Hepatic stellate cell (primary cell): ENCODE results near the gene MX1.

Experiments
- DNase-seq: peaks from one replicate; pipeline ENCODE4 v3.0.0; 2011; ENCODE audit warnings: low spot score

MX1 gene, protein sequence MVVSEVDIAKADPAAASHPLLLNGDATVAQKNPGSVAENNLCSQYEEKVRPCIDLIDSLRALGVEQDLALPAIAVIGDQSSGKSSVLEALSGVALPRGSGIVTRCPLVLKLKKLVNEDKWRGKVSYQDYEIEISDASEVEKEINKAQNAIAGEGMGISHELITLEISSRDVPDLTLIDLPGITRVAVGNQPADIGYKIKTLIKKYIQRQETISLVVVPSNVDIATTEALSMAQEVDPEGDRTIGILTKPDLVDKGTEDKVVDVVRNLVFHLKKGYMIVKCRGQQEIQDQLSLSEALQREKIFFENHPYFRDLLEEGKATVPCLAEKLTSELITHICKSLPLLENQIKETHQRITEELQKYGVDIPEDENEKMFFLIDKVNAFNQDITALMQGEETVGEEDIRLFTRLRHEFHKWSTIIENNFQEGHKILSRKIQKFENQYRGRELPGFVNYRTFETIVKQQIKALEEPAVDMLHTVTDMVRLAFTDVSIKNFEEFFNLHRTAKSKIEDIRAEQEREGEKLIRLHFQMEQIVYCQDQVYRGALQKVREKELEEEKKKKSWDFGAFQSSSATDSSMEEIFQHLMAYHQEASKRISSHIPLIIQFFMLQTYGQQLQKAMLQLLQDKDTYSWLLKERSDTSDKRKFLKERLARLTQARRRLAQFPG

DNA sequence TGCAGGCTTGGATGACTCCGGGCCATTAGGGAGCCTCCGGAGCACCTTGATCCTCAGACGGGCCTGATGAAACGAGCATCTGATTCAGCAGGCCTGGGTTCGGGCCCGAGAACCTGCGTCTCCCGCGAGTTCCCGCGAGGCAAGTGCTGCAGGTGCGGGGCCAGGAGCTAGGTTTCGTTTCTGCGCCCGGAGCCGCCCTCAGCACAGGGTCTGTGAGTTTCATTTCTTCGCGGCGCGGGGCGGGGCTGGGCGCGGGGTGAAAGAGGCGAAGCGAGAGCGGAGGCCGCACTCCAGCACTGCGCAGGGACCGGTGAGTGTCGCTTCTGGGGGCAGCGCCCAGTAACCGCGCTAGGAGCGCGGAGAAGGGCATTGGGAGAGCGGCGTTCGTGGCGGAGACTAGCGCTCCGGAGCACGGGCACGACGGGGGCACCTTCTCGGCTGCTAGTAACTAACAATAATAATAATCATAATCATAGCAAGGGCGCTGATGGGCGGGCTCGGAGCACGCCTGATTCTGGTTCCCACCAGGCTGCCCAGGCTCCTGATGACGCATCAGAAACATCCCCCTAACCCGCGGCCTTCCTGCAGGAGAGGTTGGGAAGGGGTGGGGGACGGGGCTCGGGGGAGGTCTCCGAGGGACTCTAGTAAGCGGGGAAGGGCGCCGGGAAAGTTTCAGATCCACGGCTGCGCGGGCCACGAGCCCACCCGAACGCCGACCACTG lies at the start of gene MX1:
Gene MX1 (plus strand): TSS at position 286 of the 722 bp plus-strand sequence. CDS start 5,832 bp downstream, outside the sequence.
- peak; percentile 68 for DNase-seq

DNA sequence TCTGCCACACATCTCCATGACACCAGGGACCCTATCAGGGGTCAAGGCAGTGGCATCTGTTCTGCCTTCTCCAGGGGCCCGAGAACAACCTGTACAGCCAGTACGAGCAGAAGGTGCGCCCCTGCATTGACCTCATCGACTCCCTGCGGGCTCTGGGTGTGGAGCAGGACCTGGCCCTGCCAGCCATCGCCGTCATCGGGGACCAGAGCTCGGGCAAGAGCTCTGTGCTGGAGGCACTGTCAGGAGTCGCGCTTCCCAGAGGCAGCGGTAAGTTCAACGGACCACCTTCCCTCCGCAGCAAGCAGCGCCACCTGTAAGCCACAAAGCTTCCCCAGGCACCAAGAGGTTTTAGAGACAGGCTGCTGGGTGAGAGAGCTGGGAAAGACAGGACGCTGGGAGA lies 48.3 kb upstream of the MX1 start:
- no peak for DNase-seq

DNA sequence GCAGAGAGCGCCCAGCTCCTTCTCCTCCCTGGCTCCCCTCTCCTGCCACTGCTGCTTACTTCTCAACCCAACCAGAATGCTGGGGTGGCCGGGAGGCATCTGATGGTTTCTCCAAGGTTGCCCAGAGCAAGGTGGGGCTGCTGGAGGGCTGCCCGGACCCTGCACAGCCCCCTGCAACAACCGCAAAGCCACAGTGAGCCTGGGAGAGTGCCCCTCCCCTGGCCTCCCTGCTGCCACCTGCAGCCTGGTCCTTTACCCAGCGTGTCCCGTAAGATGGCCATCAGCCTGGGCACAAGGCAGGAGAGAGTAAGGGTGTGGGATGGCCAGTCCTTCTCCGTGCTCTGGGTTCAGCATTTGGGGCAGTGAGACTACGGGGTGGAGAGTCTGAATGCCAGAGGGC lies 47.2 kb upstream of the MX1 start:
- no peak for DNase-seq

DNA sequence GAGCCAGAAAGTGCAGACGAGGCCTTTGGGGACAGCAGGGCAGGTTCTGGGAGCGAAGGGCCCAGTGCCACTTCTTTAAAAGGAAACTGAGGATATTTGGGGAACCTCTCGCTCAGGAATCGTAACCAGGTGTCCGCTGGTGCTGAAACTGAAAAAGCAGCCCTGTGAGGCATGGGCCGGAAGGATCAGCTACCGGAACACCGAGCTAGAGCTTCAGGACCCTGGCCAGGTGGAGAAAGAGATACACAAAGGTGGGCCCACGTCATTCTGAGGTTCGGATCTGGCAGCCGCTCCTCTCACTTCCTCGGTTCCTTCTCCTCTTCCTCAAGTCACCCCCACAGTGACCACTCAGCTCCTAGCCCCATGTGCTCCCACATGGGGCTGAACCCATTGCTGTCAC lies 46.1 kb upstream of the MX1 start:
- no peak for DNase-seq

DNA sequence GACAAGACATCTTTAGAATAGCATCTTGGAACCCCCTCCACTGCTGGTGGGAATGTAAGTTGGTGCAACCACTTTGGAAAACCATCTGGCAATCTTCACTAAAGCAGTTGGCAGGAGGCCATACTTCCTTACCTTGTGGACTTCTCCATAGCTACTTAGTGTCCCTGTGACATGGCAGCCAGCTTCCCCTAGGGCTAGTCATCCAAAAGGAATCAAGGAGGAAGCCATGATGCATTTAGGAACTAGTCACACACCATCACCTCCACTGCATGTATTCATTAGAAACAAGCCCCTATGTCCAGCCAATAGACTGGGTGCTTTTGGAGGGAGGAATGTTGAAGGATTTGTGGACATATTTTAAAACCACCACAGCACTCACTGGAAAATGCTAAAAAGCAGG lies 44.3 kb upstream of the MX1 start:
- no peak for DNase-seq

DNA sequence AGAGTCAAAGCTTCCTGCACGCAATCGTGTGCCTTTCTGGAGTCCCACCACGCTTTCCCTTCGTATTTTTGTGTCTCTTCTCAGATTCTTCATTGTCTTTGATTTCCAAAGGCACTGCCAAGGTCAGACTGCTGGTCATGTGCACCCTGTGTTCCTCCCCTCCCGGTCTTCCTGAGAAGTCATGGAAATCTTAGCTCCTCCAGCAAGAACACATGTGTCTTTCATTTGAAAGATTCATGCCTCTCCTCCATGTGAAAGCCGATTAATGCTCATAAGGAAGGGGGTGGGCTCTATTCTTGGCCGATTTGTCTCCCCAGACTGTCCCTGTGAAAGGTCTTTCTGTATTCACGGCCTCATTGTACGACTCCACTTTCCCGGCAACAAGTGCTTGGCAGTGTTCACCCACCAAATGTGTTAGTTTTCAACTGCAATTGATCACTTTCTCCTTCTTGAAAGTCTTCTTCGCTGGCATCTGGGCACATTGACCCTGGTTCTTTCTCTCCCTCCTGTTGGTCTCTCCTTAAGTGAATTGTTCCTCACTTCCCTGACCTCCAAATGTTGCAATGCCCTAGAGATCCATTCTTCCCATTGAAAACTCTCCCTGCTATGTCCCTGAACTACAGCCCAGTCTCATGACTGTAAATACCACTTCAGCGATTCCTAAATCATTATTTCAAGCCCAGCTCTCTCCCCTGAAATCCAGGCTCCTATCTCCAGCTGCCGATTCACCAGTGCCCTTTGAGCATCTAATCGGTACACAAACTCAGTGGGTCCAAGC lies 38.8 kb upstream of the MX1 start:
- no peak for DNase-seq

DNA sequence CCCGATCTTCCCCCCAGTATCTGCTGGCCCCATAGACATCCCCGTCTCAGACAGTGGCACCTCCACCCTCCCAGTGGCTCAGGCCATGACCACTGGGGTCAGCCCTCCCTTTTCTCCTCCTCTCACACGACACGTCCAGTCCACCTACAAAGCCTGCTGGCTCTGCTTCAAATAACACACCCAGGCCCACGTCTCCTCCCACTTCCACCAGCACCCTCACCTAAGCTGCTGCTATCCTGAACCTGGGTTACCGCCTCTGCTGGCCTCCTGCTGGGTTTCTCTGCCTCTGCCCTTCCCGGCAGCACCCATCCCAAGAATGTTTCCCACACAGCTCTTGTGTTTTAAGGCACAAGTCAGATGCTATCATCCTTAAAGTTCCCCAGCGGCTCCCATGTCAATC lies 38.2 kb upstream of the MX1 start:
- DNase-seq, result no peak

DNA sequence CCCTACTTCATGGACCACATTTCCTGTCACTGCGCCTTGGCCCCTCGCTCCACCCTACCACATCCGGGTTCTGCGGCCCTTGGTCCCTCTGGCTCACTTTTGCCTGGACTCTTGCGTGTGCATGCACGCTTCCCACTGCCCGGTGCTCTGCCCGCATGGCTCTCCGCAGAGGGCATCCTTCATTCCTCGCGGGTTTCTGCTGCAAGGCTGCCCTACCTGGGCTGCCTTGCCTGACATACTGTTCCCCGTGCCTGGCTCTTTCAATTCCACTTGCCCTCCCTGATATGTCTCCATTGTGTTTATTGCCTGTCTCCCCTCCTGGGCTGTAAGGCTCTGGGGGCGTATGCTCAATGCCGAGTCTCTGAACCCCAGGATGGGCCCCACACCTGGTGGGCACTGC lies 37.8 kb upstream of the MX1 start:
- no peak for DNase-seq

DNA sequence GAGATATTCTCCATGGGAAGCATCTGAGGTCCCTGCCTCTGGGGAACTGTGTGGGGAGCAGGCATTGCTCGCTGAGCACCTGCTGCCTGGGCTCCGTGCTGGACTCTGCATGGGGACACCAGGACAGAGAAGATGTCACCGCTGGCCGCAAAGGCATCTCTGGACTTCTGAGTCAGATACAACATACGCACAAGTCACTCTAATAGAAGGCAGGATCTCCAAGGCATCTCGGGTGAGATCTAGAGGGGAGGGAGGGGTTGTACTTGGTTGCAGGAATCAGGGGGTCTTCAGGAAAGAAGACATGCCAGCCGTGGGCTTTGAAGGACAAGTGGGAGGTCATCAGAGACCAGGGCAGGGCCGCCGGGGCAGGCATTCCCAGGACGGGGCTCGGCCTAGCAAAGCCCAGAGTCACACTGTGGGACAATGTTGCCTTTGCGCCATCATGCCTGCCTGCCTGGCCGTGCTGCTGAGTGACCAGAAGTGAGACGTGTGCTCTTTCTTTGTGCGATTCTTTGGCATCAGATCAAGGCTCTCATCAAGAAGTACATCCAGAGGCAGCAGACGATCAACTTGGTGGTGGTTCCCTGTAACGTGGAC lies 35.9 kb upstream of the MX1 start:
- DNase-seq, result no peak

DNA sequence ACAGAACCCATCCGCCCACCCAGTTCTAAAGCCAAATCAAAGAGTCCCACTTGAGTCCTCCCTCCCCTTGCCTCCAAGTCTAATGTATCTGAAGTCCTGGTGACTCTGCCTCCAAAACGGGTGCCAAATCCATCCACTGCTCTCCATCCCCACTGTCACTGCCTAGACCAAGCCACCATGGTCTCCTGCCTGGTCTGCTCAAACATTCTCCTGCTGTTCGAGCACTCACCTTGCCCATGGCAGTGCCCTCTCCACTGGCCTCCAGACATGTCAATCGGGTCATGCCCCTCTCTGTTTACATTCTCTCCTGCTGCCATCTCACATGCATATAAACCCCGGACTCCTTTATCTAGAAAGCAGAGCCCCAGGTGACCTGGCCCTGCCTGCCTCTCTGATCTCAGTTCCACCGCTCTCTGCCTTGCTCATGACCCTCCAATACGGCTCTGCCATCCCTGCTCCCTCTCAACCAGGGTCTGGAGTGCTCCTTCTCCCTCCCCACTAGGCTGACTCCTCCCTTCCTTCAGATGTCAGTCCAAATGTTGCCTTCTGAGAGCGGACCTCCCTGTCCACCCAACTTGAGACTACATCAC lies 32.1 kb upstream of the MX1 start:
- no peak for DNase-seq

DNA sequence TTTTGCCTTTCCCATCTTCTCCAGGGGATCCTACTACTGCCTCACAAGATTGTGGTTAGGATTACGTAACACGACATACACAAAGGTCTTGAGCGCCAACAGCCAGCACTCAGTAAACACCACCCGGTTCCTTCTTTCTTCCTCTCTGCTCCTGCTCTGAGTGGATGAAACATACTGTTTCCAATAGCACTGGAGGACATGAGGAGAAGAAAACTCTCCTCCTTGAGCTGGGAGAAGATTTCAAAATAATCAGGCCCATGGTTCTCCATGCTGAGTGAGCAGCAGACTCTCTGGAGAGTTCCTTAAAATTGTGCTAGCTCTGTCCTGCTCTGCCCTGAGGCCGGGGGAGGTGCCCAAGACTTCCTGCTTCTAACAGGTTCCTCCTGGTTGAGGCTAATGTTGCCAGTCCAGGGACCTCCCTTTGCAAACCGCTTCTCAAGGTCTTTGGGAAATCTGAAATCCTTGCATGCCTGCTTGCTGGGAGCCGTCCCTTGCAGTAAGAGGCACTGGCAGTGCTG lies 29.4 kb upstream of the MX1 start:
- DNase-seq, result no peak

DNA sequence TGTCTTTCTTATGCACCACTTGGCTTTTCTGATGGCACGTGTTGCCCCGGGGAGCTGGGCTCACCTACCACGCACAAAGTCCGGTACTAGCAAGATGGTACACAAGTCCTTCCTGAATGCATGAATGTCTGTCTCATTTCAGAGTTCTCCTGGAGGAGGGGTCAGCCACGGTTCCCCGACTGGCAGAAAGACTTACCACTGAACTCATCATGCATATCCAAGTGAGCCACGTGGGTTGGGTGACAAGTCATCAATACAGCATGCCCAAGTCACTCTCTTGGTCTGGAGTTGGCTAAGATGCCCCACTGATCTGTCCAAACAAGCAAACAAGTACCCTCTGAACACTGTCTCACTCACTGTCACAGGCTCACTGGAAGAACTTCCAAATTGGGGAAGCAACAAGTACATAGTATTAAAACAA lies 28.6 kb upstream of the MX1 start:
- no peak for DNase-seq

DNA sequence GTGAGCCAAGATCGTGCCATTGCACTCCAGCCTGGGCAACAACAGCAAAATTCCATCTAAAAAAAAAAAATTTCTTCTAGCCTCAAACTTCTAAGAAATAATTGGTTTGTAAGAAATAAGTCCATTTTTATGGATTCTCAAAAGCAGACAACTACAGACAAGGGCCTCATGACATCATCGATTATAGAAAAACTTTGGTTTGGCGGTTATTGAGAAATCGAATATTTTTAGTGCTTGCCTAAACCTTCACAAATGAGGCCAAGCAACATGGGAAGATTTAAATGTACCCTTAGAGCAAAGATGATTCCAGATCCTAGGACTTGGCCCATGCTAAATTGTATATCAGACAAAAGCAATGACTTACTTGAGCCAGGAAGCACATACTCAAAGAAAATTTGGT lies 27.8 kb upstream of the MX1 start:
- no peak for DNase-seq

DNA sequence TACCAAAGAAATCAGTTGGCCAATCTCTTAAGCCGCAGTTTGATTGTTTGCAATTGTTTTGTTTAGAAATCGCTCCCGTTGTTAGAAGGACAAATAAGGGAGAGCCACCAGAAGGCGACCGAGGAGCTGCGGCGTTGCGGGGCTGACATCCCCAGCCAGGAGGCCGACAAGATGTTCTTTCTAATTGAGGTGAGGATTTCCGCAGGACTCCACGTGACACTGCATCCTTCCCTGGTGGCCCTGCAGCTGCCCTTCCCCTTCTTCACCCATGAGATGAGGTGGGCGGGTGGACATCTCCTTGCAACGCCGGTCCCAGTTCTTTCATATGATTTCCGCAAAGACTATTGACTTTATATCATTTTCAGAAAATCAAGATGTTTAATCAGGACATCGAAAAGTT lies 27.2 kb upstream of the MX1 start:
- no peak for DNase-seq

DNA sequence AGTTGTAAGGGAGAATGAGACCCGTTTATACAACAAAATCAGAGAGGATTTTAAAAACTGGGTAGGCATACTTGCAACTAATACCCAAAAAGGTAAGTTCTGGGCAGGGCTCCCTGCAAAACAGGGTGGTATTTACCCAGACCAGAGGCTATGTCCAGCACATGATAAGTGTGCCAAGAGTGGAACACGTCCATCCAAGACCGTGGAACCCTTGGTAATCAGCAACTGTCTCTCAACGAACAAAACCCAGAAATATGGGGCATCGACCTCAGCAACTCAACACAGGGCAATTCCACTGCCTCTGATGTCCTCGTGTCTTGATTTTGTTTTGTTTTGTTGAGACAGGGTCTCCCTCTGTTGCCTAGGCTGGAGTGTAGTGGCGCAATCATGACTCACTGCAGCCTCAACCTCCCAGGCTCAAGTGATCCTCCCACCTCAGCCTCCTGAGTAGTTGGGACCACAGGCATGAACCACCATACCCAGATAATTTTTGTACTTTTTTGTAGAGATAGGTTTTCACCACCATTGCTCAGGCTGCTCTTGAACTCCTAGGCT lies 26.7 kb upstream of the MX1 start:
- DNase-seq, result no peak

DNA sequence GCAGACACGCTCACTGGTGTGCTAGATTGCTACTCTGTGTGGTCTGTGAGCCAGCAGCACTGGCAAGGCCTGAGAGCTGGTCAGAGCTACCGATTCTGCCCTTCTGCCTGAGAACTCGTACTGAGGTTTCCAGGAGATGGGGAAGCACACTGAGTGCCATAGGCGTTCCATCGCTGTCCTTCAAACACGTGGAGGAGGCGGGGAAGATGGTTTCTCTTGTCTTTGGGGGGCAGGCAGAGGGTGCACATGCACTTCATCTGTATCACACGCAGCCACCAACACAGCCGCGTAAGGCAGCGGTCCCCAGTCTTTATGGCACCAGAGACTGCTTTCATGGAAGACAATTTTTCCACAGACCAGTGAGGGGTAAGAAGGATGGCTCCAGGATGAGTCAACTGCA lies 23.8 kb upstream of the MX1 start:
- DNase-seq, result no peak

DNA sequence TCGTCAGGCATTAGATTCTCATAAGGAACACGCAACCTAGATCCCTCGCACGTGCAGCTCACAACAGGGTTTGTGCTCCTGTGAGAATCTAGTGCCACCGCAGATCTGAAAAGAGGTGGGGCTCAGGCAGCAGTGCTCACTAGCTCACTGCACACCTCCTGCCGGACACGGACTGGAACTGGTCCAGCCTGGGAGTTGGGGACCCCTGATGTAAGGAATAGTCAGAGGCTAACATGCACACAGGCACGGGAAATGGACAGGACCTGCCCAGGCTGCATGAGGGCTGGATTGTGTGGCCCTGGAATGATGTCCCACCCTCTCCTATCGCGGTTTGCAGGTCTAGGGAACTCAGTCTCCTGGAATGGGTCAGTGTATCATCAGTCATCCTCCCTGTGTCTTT lies 23.2 kb upstream of the MX1 start:
- DNase-seq, result no peak

DNA sequence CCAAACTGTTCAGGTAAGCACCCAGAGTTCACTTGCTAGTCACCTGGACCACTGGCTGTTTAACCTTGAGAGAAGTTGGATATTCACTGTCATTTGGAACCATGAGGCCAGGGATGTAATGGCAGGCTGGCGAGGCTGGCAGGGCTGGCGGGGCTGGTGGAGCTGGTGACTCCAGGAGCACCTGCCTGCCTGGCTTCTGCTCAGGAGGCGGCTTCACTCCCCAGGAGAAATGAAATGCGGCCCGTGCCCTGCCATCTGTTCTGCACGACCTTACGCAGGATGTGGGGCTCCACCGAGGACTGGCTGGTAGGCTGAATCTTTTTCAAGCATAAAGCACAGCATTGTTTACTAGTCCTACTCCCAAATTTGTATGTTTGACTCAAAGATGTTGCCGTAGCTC lies 22.7 kb upstream of the MX1 start:
- no peak for DNase-seq

DNA sequence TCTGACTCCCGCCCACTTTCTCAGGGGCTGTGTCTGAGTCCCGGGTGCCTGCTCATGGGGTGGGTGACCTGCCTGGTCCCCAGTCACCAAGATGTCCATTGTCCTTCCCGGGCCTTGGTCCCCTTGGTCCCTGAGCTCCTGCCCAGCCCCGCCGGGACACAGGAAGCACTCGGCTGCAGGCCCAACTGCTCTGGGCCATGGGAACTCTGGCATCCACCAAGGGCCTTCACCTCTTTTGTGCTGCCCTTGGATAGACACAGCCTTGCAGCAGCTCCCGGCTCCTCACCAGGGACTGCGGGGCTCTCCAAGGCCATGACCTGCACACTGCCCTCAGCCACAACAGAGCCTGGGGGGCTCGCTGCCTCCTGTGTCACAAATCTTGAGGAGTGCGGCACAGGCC lies 22.1 kb upstream of the MX1 start:
- DNase-seq, result no peak

DNA sequence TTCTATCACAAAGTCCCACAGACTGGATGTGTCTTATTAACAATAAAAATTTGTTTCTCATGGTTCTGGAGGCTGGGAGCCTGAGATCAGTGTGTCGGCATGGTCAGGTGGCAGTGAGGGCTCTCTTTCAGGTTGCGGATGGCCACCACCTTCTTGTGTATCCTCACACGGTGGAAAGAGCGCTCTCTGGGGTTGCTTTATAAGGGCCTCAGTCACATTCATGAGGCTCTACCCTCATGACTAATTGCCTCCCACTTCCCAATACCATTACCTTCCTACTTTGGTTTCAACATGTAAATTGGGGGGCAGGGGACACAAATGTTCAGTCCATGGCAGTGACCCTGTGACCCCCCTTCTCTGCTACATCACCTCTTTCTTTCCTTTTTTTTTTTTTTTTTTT lies 20.7 kb upstream of the MX1 start:
- DNase-seq, result no peak

DNA sequence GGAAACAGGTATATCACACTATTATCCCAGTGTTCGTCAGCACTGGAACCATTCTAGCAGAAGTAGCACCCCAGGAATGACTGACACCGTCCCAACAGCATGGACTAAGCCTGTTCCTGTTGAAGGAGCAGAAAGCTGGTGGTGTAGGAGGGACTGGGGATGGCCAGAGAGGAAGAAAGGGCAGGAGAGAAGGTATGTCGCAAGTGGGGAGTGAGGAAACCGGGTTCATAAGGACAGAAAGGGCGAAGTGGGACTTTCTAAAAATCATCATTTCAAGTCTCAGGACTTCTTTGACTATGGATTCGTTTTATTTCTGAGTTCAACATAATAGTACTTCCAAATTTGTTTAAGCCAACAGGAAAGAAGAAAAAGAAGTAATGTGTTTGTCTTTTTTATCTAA lies 19.7 kb upstream of the MX1 start:
- no peak for DNase-seq
